ENCODE results near the gene BDH2.

- TF ChIP-seq CTCF (conservative IDR thresholded peaks at IDR 0.05) (no peak), ZFX (IDR thresholded peaks at IDR 0.05) (no peak)
Observed at GRCh38 chr4:103086551-103086950, 13.1 kb downstream of the BDH2 start.
